IPS-11a (cell line): Measurements from ENCODE around the gene MUC22.

Experiments used
- H3K4me3 ChIP-seq: one replicate; pipeline ENCODE4 v1.5.1; 2013; ENCODE audit warnings: low read depth, low read length, control low read depth

Gene MUC22

GRCh38 chr6:31075528-31075927 lies 65.3 kb downstream of the MUC22 start:
- H3K4me3 ChIP-seq = no peak overlapping the region

DNA sequence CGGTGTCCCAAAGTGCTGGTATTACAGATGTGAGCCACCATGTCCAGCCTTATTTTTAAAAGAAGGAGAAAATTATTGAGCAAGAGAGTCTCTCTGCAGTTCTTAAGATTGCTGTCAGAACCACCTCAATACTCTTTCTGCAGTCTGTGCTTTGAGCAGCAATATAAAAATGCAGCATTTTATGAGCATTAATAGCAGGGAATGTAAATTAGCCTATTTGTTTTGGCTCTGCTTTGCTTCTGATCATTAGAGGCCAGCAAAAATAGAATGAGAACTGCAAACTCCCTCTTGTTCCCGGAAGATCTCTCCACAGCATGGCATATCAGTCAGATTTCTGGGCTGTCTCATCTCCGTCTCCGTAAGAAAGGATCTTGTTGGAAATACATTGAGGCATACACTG lies 66.3 kb downstream of the MUC22 start:
- H3K4me3 ChIP-seq = no peak overlapping the region

DNA sequence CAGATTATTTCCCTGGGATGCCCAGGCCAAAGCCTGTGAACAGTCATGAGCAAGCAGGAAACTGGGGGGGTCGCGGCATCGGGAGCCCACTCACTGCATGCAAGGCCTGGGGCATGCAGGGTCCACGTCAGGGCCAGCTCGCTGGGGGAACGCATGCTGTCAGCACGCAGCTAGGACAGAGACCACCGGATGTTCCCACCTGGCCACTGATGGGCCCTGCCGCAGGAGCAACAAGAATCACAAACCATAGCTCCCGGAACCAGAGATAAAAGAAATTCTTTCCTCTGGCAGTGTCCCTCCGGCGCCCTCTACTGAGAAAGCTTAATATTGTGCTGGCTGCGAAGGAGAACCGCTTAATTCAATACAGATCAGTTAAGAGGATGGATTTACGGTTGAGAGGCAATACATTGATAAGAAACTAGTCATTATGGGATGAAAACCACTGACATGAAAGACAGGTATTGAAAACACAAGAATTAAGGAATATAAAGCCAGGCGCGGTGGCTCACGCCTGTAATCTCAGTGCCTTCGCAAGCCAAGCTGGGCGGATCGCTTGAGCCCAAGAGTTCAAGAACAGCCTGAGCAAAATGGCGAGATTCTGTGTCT lies 69.5 kb downstream of the MUC22 start:
- no peak overlapping the region for H3K4me3 ChIP-seq

DNA sequence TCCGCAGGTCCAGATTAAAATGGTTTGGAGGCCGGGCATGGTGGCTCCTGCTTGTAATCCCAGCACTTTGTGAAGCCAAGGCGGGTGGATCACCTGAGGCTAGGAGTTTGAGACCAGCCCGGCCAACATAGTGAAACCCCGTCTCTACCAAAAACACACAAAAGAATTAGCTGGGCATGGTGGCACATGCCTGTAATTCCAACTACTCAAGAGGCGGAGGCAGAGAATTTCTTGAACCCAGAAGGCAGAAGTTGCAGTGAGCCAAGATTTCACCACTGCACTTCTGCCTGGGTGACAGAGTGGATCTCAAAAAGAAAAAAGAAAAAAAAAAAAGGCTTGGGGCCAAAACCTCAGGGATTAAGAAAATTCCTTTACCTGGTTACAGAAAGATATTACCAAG lies 71.6 kb downstream of the MUC22 start:
- no peak overlapping the region for H3K4me3 ChIP-seq

GRCh38 chr6:31083742-31084354 lies 73.6 kb downstream of the MUC22 start:
- no peak overlapping the region for H3K4me3 ChIP-seq
